Transverse colon (tissue), 4 donors: ENCODE measurements around the gene OAS3. TPM values are rescaled to one million over a fixed set of nuclear protein-coding genes. Genes with fewer than 3 reads are reported as not detected.
A peak's percentile ranks its signal among the peaks of the same experiment; 100 is the strongest.

Experiments used
- DNase-seq: peaks from one replicate; pipeline ENCODE4 v3.0.0-alpha.2; 2019
- H3K27ac ChIP-seq, 4 donors: fragments of 200-600 bp; sonication (generic); 2 replicates each; pipeline ENCODE4 v1.5.1; 2016 to 2018; ENCODE audit warnings: inconsistent platforms in 4 of 4
- H3K27me3 ChIP-seq: fragments of 200-600 bp; sonication (generic); 2 replicates; pipeline ENCODE4 v1.5.1; 2017; ENCODE audit warnings: inconsistent platforms
- H3K36me3 ChIP-seq, 4 donors: fragments of 200-600 bp; sonication (generic); 2 replicates each; pipeline ENCODE4 v1.5.1; 2017 to 2019; ENCODE audit warnings: inconsistent platforms in 4 of 4
- H3K4me1 ChIP-seq, 4 donors: fragments of 200-600 bp; sonication (generic); 2 replicates each; pipeline ENCODE4 v1.5.1; 2017 to 2020; ENCODE audit warnings: inconsistent platforms in 4 of 4
- H3K4me3 ChIP-seq, 4 donors: fragments of 200-600 bp; sonication (generic); 1 replicate in 1 of 4; 2 replicates in 3 of 4; pipeline versions ENCODE4 v1.5.1 to v1.6.1; 2017 to 2019; ENCODE audit warnings: inconsistent platforms in 4 of 4
- H3K9me3 ChIP-seq, 2 donors: fragments of 200-600 bp; sonication (generic); 2 replicates each; pipeline ENCODE4 v1.5.1; 2017 to 2019; ENCODE audit warnings: inconsistent platforms in 2 of 2
- EP300 ChIP-seq: sonication (generic); formaldehyde crosslinking; IDR thresholded peaks from one replicate; pipeline ENCODE4 v1.6.1; 2017; ENCODE audit warnings: antibody characterized with exemption, low read depth
- POLR2A ChIP-seq: fragments of 450-650 bp; IDR thresholded peaks from one replicate; pipeline ENCODE4 v1.6.1; 2016; ENCODE audit warnings: antibody characterized with exemption, mild to moderate bottlenecking, moderate library complexity
- POLR2AphosphoS5 ChIP-seq, 3 donors: sonication (generic); formaldehyde crosslinking; IDR thresholded peaks; one replicate each; pipeline ENCODE4 v1.6.1; 2016; ENCODE audit warnings: antibody characterized with exemption in 3 of 3
- WGBS, 2 donors: methylation state at CpG; one replicate each; pipeline ENCODE4 v1.1.5; 2018; ENCODE audit warnings: low coverage in 1 of 2; 5-methylcytosine and 5-hydroxymethylcytosine counted together
- in situ Hi-C, 4 donors: fragments of 200-750 bp; cut with MboI; loops; one replicate each; pipeline versions ENCODE4 v1.15.0 to v1.15.1; 2017; ENCODE audit warnings: low sequenced_read_pairs in 3 of 4, low pct_ligation_motif_present in 1 of 4, low pct_unique_long_range_greater_than_20kb in 1 of 4
- intact Hi-C: fragments of 100-400 bp; cut with DNase I; formaldehyde crosslinking; loops from one replicate; pipeline ENCODE4 v1.15.1; 2023; ENCODE audit warnings: low total_unique reads
- total RNA-seq, 4 donors: library from RNA; depleted of rRNA; stranded (reverse); fragments of >200 nt; gene quantifications; one replicate each; pipeline ENCODE4 v1.1.0, GENCODE V29; 2016
- TF ChIP-seq, protein P1 (sequence below), 5 experiments: fragments of 200-600 bp in 3 of 5; fragments of 450-650 bp in 2 of 5; sonication (generic) in 3 of 5; IDR thresholded peaks; 1 replicate in 2 of 5; 2 replicates in 3 of 5; pipeline ENCODE4 v1.5.1; 2016 to 2017; ENCODE audit warnings: antibody characterized with exemption in 5 of 5, inconsistent platforms in 3 of 5, mild to moderate bottlenecking in 2 of 5, moderate library complexity in 1 of 5

The OAS3 gene
- total RNA-seq, 4 donors from 2014 or later, result 6.2 to 17.6 (median 12.4) TPM

DNA sequence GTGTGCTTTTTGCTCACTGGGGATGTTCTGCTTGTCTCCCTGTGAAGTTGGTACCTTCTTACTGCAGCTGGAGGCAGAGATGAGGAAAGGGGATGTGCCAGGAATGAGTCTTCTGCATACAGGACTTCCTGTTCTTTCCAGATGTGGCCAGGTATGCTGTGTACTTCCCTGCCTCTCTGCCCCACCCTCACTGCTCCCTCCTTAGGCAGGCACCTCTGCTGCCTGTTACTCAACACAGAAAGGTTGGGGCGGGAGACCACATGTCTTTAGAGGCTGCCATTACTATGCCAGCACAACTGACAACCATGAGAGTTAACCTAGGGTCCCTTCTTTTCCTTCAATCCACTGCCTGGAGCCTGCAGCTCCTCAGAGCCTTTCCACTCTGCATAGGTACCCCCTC lies 2.0 kb upstream of the OAS3 start:
- Histone ChIP-seq H3K27ac (no peak overlapping the region), H3K4me1 (peaks cover 3 to 29% (median 15%) of the 10 kb centered on the region in 4 donors), H3K36me3 (no peaks in the 10 kb centered on the region), H3K9me3 (no peaks in the 10 kb centered on the region), H3K4me3 (no peak overlapping the region), H3K27me3 (no peaks in the 10 kb centered on the region)
- intact Hi-C loops (no loop called here), in situ Hi-C loops (no loop called here)
- DNase-seq, result no peak
- no peak for TF ChIP-seq POLR2AphosphoS5 (IDR thresholded peaks at IDR 0.05)
- TF ChIP-seq EP300, result no peak
- TF ChIP-seq, protein P1, sequence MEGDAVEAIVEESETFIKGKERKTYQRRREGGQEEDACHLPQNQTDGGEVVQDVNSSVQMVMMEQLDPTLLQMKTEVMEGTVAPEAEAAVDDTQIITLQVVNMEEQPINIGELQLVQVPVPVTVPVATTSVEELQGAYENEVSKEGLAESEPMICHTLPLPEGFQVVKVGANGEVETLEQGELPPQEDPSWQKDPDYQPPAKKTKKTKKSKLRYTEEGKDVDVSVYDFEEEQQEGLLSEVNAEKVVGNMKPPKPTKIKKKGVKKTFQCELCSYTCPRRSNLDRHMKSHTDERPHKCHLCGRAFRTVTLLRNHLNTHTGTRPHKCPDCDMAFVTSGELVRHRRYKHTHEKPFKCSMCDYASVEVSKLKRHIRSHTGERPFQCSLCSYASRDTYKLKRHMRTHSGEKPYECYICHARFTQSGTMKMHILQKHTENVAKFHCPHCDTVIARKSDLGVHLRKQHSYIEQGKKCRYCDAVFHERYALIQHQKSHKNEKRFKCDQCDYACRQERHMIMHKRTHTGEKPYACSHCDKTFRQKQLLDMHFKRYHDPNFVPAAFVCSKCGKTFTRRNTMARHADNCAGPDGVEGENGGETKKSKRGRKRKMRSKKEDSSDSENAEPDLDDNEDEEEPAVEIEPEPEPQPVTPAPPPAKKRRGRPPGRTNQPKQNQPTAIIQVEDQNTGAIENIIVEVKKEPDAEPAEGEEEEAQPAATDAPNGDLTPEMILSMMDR (IDR thresholded peaks at IDR 0.05), result no peak
- no peak for TF ChIP-seq POLR2A
- WGBS, 2 donors, result 82% methylated on average over 1 of the region's 1 CpG; no CpG with 5 or more reads in 1 of the 2 donors

DNA sequence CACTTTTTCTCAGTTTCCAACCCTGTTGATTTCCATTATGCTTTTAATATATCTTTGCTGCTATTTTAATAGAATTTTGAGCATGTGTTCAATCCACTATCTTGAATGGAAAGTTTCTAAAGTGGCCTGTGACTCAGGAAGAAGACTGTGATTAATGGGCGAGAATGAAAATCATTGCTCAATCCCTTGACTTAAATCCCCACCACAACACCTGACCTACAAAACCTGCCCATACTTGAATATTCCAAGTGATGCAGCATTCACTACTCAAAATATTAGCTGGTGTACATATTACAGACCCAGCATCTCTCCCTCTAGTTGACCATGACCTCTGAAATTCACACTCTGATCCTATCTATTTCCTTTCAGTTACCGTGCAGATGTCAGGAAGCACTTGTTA lies 1.3 kb upstream of the OAS3 start:
- no peak overlapping the region for H3K4me3 ChIP-seq
- no peaks in the 10 kb centered on the region for H3K36me3 ChIP-seq
- TF ChIP-seq POLR2AphosphoS5 (IDR thresholded peaks at IDR 0.05) (no peak), POLR2A (no peak), EP300 (no peak)
- TF ChIP-seq, protein P1 (IDR thresholded peaks at IDR 0.05), result no peak
- DNase-seq, result no peak
- intact Hi-C loops (no loop called here), in situ Hi-C loops (no loop called here)
- no peaks in the 10 kb centered on the region for H3K27me3 ChIP-seq
- 71 to 100% methylated on average over 1 to 2 of the region's 2 CpGs for WGBS, 2 donors
- peak overlapping the region in 2 of 4 donors; percentile 80 to 87 for H3K27ac ChIP-seq
- H3K4me1 ChIP-seq, result peaks cover 3 to 29% (median 15%) of the 10 kb centered on the region in 4 donors
- H3K9me3 ChIP-seq, result no peaks in the 10 kb centered on the region

DNA sequence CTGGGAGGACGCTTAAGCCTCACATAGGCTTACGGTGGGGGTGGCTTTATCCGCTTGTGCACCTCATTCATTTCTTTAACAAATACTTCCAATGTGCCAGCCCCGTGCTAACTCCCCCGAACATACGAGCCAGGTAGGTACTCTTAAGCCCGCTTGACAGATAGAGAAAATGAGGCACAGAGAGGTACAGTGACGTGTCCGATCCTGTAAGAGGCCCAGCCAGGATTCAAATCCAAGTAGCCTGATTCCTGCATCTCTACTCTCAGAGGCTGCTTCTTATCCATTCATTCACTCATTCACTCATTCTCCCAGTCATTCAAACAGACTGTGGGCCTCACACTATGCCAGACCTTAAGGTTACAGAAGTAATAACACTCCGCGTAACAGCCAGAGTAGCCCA lies 477 bp downstream of the OAS3 start:
- no peak for DNase-seq
- Histone ChIP-seq H3K27ac (peak overlapping the region; percentile 78 to 87 (median 80)), H3K4me1 (peaks cover 3 to 18% (median 15%) of the 10 kb centered on the region in 4 donors), H3K4me3 (peak overlapping the region; percentile 23 to 87 (median 66)), H3K27me3 (no peaks in the 10 kb centered on the region), H3K9me3 (no peaks in the 10 kb centered on the region), H3K36me3 (no peaks in the 10 kb centered on the region)
- in situ Hi-C loops (no loop called here), intact Hi-C loops (no loop called here)
- 16 to 37% methylated on average over 4 to 11 of the region's 11 CpGs for WGBS, 2 donors
- TF ChIP-seq EP300 (no peak), POLR2A (no peak), POLR2AphosphoS5 (IDR thresholded peaks at IDR 0.05) (no peak)
- TF ChIP-seq, protein P1 (IDR thresholded peaks at IDR 0.05), result no peak

DNA sequence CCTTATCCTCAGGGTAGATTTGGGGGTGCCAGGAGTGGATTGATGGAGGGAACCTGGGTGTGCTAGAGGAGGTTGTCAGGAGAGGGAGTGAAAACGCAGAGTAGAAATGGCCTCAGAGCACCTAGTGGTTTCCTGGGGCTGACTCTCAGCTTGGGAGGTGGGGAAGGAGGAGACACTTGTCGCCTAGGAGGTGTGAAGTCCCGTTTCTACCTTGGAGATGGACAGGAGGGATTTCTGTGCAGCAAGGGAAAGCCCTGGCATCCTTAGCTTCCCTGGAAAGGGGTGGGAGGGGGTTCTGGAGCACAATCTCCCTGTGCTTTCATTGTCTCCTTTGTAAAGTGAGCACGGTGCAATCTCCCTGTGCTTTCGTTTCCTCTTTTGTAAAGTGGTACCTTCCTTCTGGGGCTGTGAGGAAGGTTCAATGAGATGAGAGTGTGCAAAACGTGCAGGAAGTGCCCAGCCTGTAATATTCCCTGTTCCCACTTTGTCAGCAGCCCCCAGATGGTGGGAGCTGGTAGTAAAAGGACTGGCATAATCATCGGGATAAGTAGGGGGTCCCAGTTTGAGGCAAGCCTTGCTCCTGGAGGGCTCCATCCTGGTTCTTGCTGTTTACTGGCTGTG lies 1.6 kb downstream of the OAS3 start:
- intact Hi-C loops (no loop called here), in situ Hi-C loops (no loop called here)
- WGBS, 2 donors, result 36 to 52% methylated on average over 5 to 7 of the region's 7 CpGs
- TF ChIP-seq EP300, result no peak
- TF ChIP-seq POLR2A, result no peak
- no peak for TF ChIP-seq POLR2AphosphoS5 (IDR thresholded peaks at IDR 0.05)
- TF ChIP-seq, protein P1 (IDR thresholded peaks at IDR 0.05), result no peak
- no peaks in the 10 kb centered on the region for H3K27me3 ChIP-seq
- peak overlapping the region in 1 of 4 donors; percentile 1 for H3K4me3 ChIP-seq
- no peak overlapping the region for H3K27ac ChIP-seq
- H3K36me3 ChIP-seq, result no peaks in the 10 kb centered on the region
- no peaks in the 10 kb centered on the region for H3K9me3 ChIP-seq
- peaks cover 3 to 18% (median 15%) of the 10 kb centered on the region in 4 donors for H3K4me1 ChIP-seq
- no peak for DNase-seq
